ENCODE measurements around the gene CNOT3.
A peak's percentile ranks its signal among the peaks of the same experiment; 100 is the strongest.

The CNOT3 gene

GRCh38 chr19:54121259-54121658, 16.3 kb upstream of the CNOT3 start:
- DNase-seq (ENCODE audit: low read depth in 2 of 2): no peak

DNA sequence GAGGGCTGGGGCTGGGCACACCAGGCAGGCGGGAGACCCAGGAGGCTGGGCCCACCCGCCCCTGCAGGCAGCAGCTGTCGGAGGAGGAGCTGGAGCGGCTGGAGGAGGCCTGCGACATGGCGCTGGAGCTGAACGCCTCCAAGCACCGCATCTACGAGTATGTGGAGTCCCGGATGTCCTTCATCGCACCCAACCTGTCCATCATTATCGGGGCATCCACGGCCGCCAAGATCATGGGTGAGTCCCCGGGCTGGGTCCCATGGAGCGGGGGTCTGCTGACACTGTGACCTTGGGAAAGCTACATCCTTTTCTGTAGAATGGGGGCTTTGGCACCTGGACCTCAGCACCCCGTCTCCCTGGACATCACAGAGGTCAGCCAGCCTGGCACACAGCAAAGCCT, 13.9 kb upstream of the CNOT3 start:
- no peak for DNase-seq (ENCODE audit: low read depth in 2 of 2)

GRCh38 chr19:54124393-54124792, 13.2 kb upstream of the CNOT3 start:
- DNase-seq (ENCODE audit: low read depth in 2 of 2): no peak

- no peak for DNase-seq (ENCODE audit: low read depth in 2 of 2)
Measured at GRCh38 chr19:54125713-54126112, 11.8 kb upstream of the CNOT3 start.

GRCh38 chr19:54127688-54128440, 9.7 kb upstream of the CNOT3 start:
- DNase-seq (ENCODE audit: low read depth in 2 of 2): no peak

DNA sequence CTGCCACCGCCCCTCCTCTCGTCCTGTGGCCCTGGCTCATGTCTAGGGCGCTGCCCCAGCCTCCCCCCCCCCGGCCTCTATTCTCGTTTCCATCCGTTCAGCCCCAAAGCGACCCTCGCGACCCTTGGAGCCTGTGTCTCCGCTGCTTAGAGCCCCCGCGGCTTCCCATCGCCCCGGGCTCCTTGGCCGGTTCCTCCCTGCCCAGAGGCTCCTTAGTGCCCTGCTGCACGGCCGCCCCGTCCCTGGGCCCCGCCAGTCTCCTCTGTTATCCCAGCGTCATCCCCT, 9.2 kb upstream of the CNOT3 start:
- DNase-seq (ENCODE audit: low read depth in 2 of 2): no peak

DNA sequence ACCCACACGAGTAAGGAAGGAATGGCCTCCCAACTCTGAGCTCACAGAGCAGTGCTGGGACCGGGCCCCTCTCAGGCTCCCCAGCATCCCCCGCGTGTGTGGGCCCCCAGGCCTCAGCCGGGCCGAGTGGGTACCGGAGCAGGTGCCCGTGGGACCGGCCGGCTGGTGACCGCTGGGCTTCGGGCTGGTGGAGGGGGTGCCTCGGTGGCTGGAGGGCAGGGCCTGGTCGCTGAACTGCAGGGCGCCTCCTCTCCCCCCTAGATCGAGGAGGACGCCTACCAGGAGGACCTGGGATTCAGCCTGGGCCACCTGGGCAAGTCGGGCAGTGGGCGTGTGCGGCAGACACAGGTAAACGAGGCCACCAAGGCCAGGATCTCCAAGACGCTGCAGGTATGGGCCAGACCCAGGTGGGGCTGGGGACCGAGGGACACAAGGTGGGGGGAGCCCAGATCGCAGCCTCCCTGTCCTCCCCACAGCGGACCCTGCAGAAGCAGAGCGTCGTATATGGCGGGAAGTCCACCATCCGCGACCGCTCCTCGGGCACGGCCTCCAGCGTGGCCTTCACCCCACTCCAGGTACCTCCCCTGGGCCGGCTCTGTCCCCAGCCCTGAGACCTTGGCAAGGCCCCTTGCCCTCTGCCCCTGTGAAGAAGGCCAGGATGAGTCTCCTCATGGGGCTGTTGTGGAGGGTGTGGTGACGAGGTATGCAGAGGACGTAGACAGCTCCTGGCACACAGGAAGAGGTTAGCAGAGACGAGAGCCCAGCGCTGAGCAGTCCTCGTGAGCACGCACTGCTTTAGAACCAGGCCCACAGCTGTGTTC, 8.6 kb upstream of the CNOT3 start:
- DNase-seq (ENCODE audit: low read depth in 2 of 2): no peak

GRCh38 chr19:54129617-54129996, 8.0 kb upstream of the CNOT3 start:
- no peak for DNase-seq (ENCODE audit: low read depth in 2 of 2)

GRCh38 chr19:54133312-54133956, 4.1 kb upstream of the CNOT3 start:
- DNase-seq (ENCODE audit: low read depth in 2 of 2): no peak

GRCh38 chr19:54133957-54134590, 3.5 kb upstream of the CNOT3 start:
- no peak for DNase-seq (ENCODE audit: low read depth in 2 of 2)

GRCh38 chr19:54136086-54136863, 1.3 kb upstream of the CNOT3 start:
- DNase-seq (ENCODE audit: low read depth in 2 of 2): no peak

- DNase-seq (ENCODE audit: low read depth in 2 of 2): peak; percentile 99 to 100
Measured at GRCh38 chr19:54136864-54137698, 481 bp upstream of the CNOT3 start.

DNA sequence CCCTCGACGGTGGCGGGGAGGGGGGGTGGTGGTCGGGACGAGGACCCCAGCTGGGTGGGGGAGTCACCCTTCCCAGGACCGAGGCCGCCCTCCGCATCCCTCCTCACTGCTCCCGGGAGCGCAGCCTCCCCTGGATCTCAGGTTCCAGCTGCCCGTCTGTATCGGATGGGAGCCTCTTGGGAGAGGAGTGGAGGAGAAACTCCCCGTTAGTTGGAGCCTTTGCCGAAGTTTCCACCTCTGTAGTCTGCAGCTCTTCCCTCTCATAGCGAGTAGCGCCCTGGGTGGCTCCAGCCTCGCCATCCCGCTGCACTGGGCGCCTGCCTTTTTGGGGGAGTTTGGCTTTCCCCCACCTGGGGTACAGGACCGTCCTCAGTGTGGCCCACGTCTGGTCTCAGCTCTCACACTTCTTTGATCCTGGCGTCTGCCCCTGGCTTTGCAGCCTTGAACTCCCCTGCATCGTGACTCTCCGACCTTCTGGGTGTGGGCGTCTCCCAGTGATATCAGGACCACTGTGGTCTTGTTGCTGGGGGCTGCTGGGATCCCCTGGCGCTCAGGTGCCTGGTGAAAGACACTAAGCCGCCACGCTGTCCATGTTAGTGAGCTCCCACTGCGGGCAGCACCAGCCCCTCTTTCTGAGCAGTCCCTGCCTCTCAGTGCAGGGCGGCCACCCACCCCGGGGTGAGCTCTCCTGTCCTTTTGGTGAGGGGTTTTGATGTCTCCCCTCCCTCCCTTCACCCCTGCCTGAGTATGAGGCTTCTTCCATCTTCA, 1.1 kb downstream of the CNOT3 start:
- DNase-seq (ENCODE audit: low read depth in 2 of 2): no peak

- DNase-seq (ENCODE audit: low read depth in 2 of 2): no peak
Measured at GRCh38 chr19:54141356-54141755, 3.8 kb downstream of the CNOT3 start.

- DNase-seq (ENCODE audit: low read depth in 2 of 2): no peak
Measured at GRCh38 chr19:54142166-54142780, 4.7 kb downstream of the CNOT3 start.

DNA sequence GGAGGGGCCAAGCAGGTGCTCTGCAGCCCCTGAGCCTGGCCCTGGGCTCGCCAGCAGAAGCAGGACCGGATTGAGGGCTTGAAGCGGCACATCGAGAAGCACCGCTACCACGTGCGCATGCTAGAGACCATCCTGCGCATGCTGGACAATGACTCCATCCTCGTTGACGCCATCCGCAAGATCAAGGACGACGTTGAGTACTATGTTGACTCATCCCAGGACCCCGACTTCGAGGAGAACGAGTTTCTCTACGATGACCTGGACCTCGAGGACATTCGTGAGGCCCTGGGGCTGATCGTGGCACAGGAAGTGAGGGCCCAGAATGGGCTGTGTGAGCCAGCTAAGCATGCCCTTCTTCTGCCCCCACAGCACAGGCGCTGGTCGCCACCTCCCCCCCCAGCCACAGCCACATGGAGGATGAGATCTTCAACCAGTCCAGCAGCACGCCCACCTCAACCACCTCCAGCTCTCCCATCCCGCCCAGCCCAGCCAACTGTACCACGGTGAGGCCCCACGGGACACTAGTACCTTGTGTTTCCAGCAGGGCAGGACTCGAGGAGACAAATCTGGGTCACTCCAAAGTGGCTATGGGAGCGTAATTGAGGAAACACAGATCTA, 8.1 kb downstream of the CNOT3 start:
- DNase-seq (ENCODE audit: low read depth in 2 of 2): no peak

- DNase-seq (ENCODE audit: low read depth in 2 of 2): no peak
Measured at GRCh38 chr19:54147676-54148075, 10.1 kb downstream of the CNOT3 start.

DNA sequence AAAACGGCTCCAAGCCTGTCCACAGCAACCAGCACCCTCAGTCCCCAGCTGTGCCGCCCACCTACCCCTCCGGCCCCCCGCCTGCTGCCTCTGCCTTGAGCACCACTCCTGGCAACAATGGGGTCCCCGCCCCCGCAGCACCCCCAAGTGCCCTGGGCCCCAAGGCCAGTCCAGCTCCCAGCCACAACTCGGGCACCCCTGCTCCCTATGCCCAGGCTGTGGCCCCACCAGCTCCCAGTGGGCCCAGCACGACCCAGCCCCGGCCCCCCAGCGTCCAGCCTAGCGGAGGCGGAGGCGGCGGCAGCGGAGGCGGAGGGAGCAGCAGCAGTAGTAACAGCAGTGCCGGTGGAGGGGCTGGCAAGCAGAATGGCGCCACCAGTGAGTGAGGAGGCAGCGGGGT, 10.6 kb downstream of the CNOT3 start:
- DNase-seq (ENCODE audit: low read depth in 2 of 2): no peak

All from stimulated activated CD4-positive, alpha-beta T cell treated with anti-CD3 and anti-CD28 coated beads, Interleukin-15, amount 100 ng/mL, for 48 hours (primary cell).